ENCODE measurements around the gene SSR4.

Gene SSR4

GRCh38 chrX:153774576-153775292 lies 19.7 kb upstream of the SSR4 start:
- H3K4me3 ChIP-seq (ENCODE audit: low read depth in 1 of 5, low read length in 5 of 5), result no peak overlapping the region
- H3K27me3 ChIP-seq (ENCODE audit: control insufficient read depth in 5 of 5, insufficient read depth in 4 of 5, low read length in 5 of 5), result peaks cover 0 to 33% (median 15%) of the 10 kb centered on the region in 5 donors
- no peaks in the 10 kb centered on the region for H3K4me1 ChIP-seq (ENCODE audit: control insufficient read depth in 5 of 5, insufficient read depth in 5 of 5, low read length in 5 of 5)
- H3K9ac ChIP-seq (ENCODE audit: low read length in 5 of 5), result no peak overlapping the region
- no peaks in the 10 kb centered on the region for H3K9me3 ChIP-seq (ENCODE audit: control insufficient read depth in 5 of 5, low read length in 5 of 5)
- H3K27ac ChIP-seq (ENCODE audit: low read depth, low read length), result no peak overlapping the region
- peaks cover 0 to 9% (median 0%) of the 10 kb centered on the region in 5 donors for H3K36me3 ChIP-seq (ENCODE audit: control insufficient read depth in 5 of 5, insufficient read depth in 5 of 5, low read length in 5 of 5)

- Histone ChIP-seq H3K4me3 (ENCODE audit: low read depth in 1 of 5, low read length in 5 of 5) (no peak overlapping the region), H3K9me3 (ENCODE audit: control insufficient read depth in 5 of 5, low read length in 5 of 5) (no peaks in the 10 kb centered on the region), H3K27ac (ENCODE audit: low read depth, low read length) (no peak overlapping the region), H3K27me3 (ENCODE audit: control insufficient read depth in 5 of 5, insufficient read depth in 4 of 5, low read length in 5 of 5) (peaks cover 7 to 36% (median 21%) of the 10 kb centered on the region in 5 donors), H3K36me3 (ENCODE audit: control insufficient read depth in 5 of 5, insufficient read depth in 5 of 5, low read length in 5 of 5) (peaks cover 0 to 9% (median 0%) of the 10 kb centered on the region in 5 donors), H3K9ac (ENCODE audit: low read length in 5 of 5) (no peak overlapping the region), H3K4me1 (ENCODE audit: control insufficient read depth in 5 of 5, insufficient read depth in 5 of 5, low read length in 5 of 5) (peaks cover 0 to 6% (median 3%) of the 10 kb centered on the region in 5 donors)
Observed at GRCh38 chrX:153775293-153776119, 19.0 kb upstream of the SSR4 start.

GRCh38 chrX:153776120-153776599 lies 18.3 kb upstream of the SSR4 start:
- Histone ChIP-seq H3K4me1 (ENCODE audit: control insufficient read depth in 5 of 5, insufficient read depth in 5 of 5, low read length in 5 of 5) (peaks cover 0 to 10% (median 5%) of the 10 kb centered on the region in 5 donors), H3K9me3 (ENCODE audit: control insufficient read depth in 5 of 5, low read length in 5 of 5) (no peaks in the 10 kb centered on the region), H3K27ac (ENCODE audit: low read depth, low read length) (no peak overlapping the region), H3K4me3 (ENCODE audit: low read depth in 1 of 5, low read length in 5 of 5) (no peak overlapping the region), H3K36me3 (ENCODE audit: control insufficient read depth in 5 of 5, insufficient read depth in 5 of 5, low read length in 5 of 5) (peaks cover 0 to 9% (median 0%) of the 10 kb centered on the region in 5 donors), H3K9ac (ENCODE audit: low read length in 5 of 5) (no peak overlapping the region), H3K27me3 (ENCODE audit: control insufficient read depth in 5 of 5, insufficient read depth in 4 of 5, low read length in 5 of 5) (peaks cover 7 to 32% (median 17%) of the 10 kb centered on the region in 5 donors)

- no peak overlapping the region for H3K27ac ChIP-seq (ENCODE audit: low read depth, low read length)
- H3K9ac ChIP-seq (ENCODE audit: low read length in 5 of 5), result no peak overlapping the region
- H3K9me3 ChIP-seq (ENCODE audit: control insufficient read depth in 5 of 5, low read length in 5 of 5), result no peaks in the 10 kb centered on the region
- H3K4me3 ChIP-seq (ENCODE audit: low read depth in 1 of 5, low read length in 5 of 5), result no peak overlapping the region
- peaks cover 0 to 14% (median 10%) of the 10 kb centered on the region in 5 donors for H3K4me1 ChIP-seq (ENCODE audit: control insufficient read depth in 5 of 5, insufficient read depth in 5 of 5, low read length in 5 of 5)
- H3K36me3 ChIP-seq (ENCODE audit: control insufficient read depth in 5 of 5, insufficient read depth in 5 of 5, low read length in 5 of 5), result peaks cover 0 to 9% (median 0%) of the 10 kb centered on the region in 5 donors
- H3K27me3 ChIP-seq (ENCODE audit: control insufficient read depth in 5 of 5, insufficient read depth in 4 of 5, low read length in 5 of 5), result peaks cover 7 to 35% (median 17%) of the 10 kb centered on the region in 5 donors
Observed at GRCh38 chrX:153776611-153777045, 17.8 kb upstream of the SSR4 start.

- H3K27me3 ChIP-seq (ENCODE audit: control insufficient read depth in 5 of 5, insufficient read depth in 4 of 5, low read length in 5 of 5), result peaks cover 7 to 30% (median 15%) of the 10 kb centered on the region in 5 donors
- H3K36me3 ChIP-seq (ENCODE audit: control insufficient read depth in 5 of 5, insufficient read depth in 5 of 5, low read length in 5 of 5), result peaks cover 0 to 9% (median 0%) of the 10 kb centered on the region in 5 donors
- no peak overlapping the region for H3K4me3 ChIP-seq (ENCODE audit: low read depth in 1 of 5, low read length in 5 of 5)
- H3K9ac ChIP-seq (ENCODE audit: low read length in 5 of 5), result no peak overlapping the region
- H3K4me1 ChIP-seq (ENCODE audit: control insufficient read depth in 5 of 5, insufficient read depth in 5 of 5, low read length in 5 of 5), result peaks cover 0 to 22% (median 10%) of the 10 kb centered on the region in 5 donors
- H3K9me3 ChIP-seq (ENCODE audit: control insufficient read depth in 5 of 5, low read length in 5 of 5), result no peaks in the 10 kb centered on the region
- no peak overlapping the region for H3K27ac ChIP-seq (ENCODE audit: low read depth, low read length)
Observed at GRCh38 chrX:153777261-153778090, 17.0 kb upstream of the SSR4 start.

GRCh38 chrX:153778181-153778580 lies 16.3 kb upstream of the SSR4 start:
- peaks cover 7 to 29% (median 17%) of the 10 kb centered on the region in 5 donors for H3K27me3 ChIP-seq (ENCODE audit: control insufficient read depth in 5 of 5, insufficient read depth in 4 of 5, low read length in 5 of 5)
- peaks cover 0 to 9% (median 0%) of the 10 kb centered on the region in 5 donors for H3K36me3 ChIP-seq (ENCODE audit: control insufficient read depth in 5 of 5, insufficient read depth in 5 of 5, low read length in 5 of 5)
- no peaks in the 10 kb centered on the region for H3K9me3 ChIP-seq (ENCODE audit: control insufficient read depth in 5 of 5, low read length in 5 of 5)
- no peak overlapping the region for H3K27ac ChIP-seq (ENCODE audit: low read depth, low read length)
- no peak overlapping the region for H3K9ac ChIP-seq (ENCODE audit: low read length in 5 of 5)
- H3K4me3 ChIP-seq (ENCODE audit: low read depth in 1 of 5, low read length in 5 of 5), result no peak overlapping the region
- peaks cover 0 to 22% (median 10%) of the 10 kb centered on the region in 5 donors for H3K4me1 ChIP-seq (ENCODE audit: control insufficient read depth in 5 of 5, insufficient read depth in 5 of 5, low read length in 5 of 5)

GRCh38 chrX:153778684-153779101 lies 15.8 kb upstream of the SSR4 start:
- Histone ChIP-seq H3K4me1 (ENCODE audit: control insufficient read depth in 5 of 5, insufficient read depth in 5 of 5, low read length in 5 of 5) (peaks cover 0 to 22% (median 10%) of the 10 kb centered on the region in 5 donors), H3K27me3 (ENCODE audit: control insufficient read depth in 5 of 5, insufficient read depth in 4 of 5, low read length in 5 of 5) (peaks cover 7 to 28% (median 17%) of the 10 kb centered on the region in 5 donors), H3K9me3 (ENCODE audit: control insufficient read depth in 5 of 5, low read length in 5 of 5) (no peaks in the 10 kb centered on the region), H3K36me3 (ENCODE audit: control insufficient read depth in 5 of 5, insufficient read depth in 5 of 5, low read length in 5 of 5) (peaks cover 0 to 9% (median 0%) of the 10 kb centered on the region in 5 donors), H3K9ac (ENCODE audit: low read length in 5 of 5) (no peak overlapping the region), H3K4me3 (ENCODE audit: low read depth in 1 of 5, low read length in 5 of 5) (no peak overlapping the region), H3K27ac (ENCODE audit: low read depth, low read length) (no peak overlapping the region)

- H3K9me3 ChIP-seq (ENCODE audit: control insufficient read depth in 5 of 5, low read length in 5 of 5), result no peaks in the 10 kb centered on the region
- no peak overlapping the region for H3K27ac ChIP-seq (ENCODE audit: low read depth, low read length)
- no peak overlapping the region for H3K4me3 ChIP-seq (ENCODE audit: low read depth in 1 of 5, low read length in 5 of 5)
Observed at GRCh38 chrX:153779891-153780677, 14.4 kb upstream of the SSR4 start.

More at GRCh38 chrX:153779891-153780677, 14.4 kb upstream of the SSR4 start:
- H3K36me3 ChIP-seq (ENCODE audit: control insufficient read depth in 5 of 5, insufficient read depth in 5 of 5, low read length in 5 of 5), result peaks cover 0 to 11% (median 2%) of the 10 kb centered on the region in 5 donors
- peaks cover 0 to 22% (median 10%) of the 10 kb centered on the region in 5 donors for H3K4me1 ChIP-seq (ENCODE audit: control insufficient read depth in 5 of 5, insufficient read depth in 5 of 5, low read length in 5 of 5)
- H3K9ac ChIP-seq (ENCODE audit: low read length in 5 of 5), result no peak overlapping the region
- H3K27me3 ChIP-seq (ENCODE audit: control insufficient read depth in 5 of 5, insufficient read depth in 4 of 5, low read length in 5 of 5), result peaks cover 7 to 26% (median 17%) of the 10 kb centered on the region in 5 donors

All from subcutaneous abdominal adipose tissue (tissue), 5 donors.